H9 (cell line): Measurements from ENCODE around the gene XPA. TPM values are rescaled to one million over a fixed set of nuclear protein-coding genes. Genes with fewer than 3 reads are reported as not detected.

ENCODE experiments used
- DNase-seq: peaks from one replicate; pipeline ENCODE4 v3.0.0-alpha.2; 2017
- H2AFZ ChIP-seq: one replicate; pipeline ENCODE4 v1.6.1; 2013; ENCODE audit warnings: mild to moderate bottlenecking, low read length, control low read depth, moderate library complexity
- H2AK5ac ChIP-seq: 2 replicates; pipeline ENCODE4 v1.6.1; 2013; ENCODE audit warnings: low read length, control low read depth, mixed read lengths; ENCODE audit not compliant: insufficient read length
- H2BK120ac ChIP-seq: one replicate; pipeline ENCODE4 v1.6.1; 2013; ENCODE audit warnings: low read depth, mild to moderate bottlenecking, low read length, control low read depth, inconsistent platforms; ENCODE audit not compliant: poor library complexity, severe bottlenecking
- H2BK12ac ChIP-seq: 2 replicates; pipeline ENCODE4 v1.6.1; 2013; ENCODE audit warnings: low read length, control low read depth, mixed read lengths, low read depth; ENCODE audit not compliant: insufficient read length
- H2BK15ac ChIP-seq: 2 replicates; pipeline ENCODE4 v1.6.1; 2013; ENCODE audit warnings: low read depth, low read length, control low read depth
- H2BK20ac ChIP-seq: one replicate; pipeline ENCODE4 v1.6.1; 2013; ENCODE audit warnings: low read depth, mild to moderate bottlenecking, low read length, control low read depth, inconsistent platforms; ENCODE audit not compliant: poor library complexity, severe bottlenecking
- H2BK5ac ChIP-seq: 2 replicates; pipeline ENCODE4 v1.6.1; 2013; ENCODE audit warnings: low read length, control low read depth, mixed read lengths; ENCODE audit not compliant: insufficient read length
- H3K14ac ChIP-seq: 2 replicates; pipeline ENCODE4 v1.6.1; 2013; ENCODE audit warnings: low read length, control low read depth; ENCODE audit not compliant: insufficient read depth
- H3K18ac ChIP-seq: 2 replicates; pipeline ENCODE4 v1.6.1; 2013; ENCODE audit warnings: low read depth, mild to moderate bottlenecking, mixed read lengths, low read length, control low read depth; ENCODE audit not compliant: insufficient read length
- H3K23ac ChIP-seq: 2 replicates; pipeline ENCODE4 v1.6.1; 2013; ENCODE audit warnings: low read length, control low read depth, mixed read lengths, low read depth; ENCODE audit not compliant: insufficient read length
- H3K23me2 ChIP-seq: 2 replicates; pipeline ENCODE4 v1.6.1; 2013; ENCODE audit warnings: low read depth, mild to moderate bottlenecking, mixed read lengths, low read length, control low read depth; ENCODE audit not compliant: insufficient read length, poor library complexity, severe bottlenecking
- H3K27ac ChIP-seq: 2 replicates; pipeline ENCODE4 v1.5.1; 2013; ENCODE audit warnings: low read length, control low read depth, mixed read lengths, low read depth; ENCODE audit not compliant: insufficient read length
- H3K27me3 ChIP-seq: 2 replicates; pipeline ENCODE4 v1.6.1; 2013; ENCODE audit warnings: low read length, control low read depth, inconsistent platforms; ENCODE audit not compliant: insufficient read depth
- H3K4ac ChIP-seq: 2 replicates; pipeline ENCODE4 v1.6.1; 2013; ENCODE audit warnings: low read depth, mild to moderate bottlenecking, control low read depth, inconsistent platforms, low read length, moderate library complexity
- H3K4me1 ChIP-seq: 2 replicates; pipeline ENCODE4 v1.6.1; 2013; ENCODE audit warnings: low read length, control low read depth, inconsistent platforms; ENCODE audit not compliant: insufficient read depth
- H3K4me2 ChIP-seq: 2 replicates; pipeline ENCODE4 v1.6.1; 2013; ENCODE audit warnings: low read length, control low read depth, mixed read lengths; ENCODE audit not compliant: insufficient read length, insufficient read depth
- H3K56ac ChIP-seq: 2 replicates; pipeline ENCODE4 v1.6.1; 2013; ENCODE audit warnings: low read depth, mild to moderate bottlenecking, mixed read lengths, low read length, control low read depth; ENCODE audit not compliant: insufficient read length
- H3K79me1 ChIP-seq: 2 replicates; pipeline ENCODE4 v1.6.1; 2013; ENCODE audit warnings: low read depth, mild to moderate bottlenecking, moderate library complexity, low read length, control low read depth, inconsistent platforms; ENCODE audit not compliant: insufficient read depth, poor library complexity, severe bottlenecking
- H3K79me2 ChIP-seq: 2 replicates; pipeline ENCODE4 v1.6.1; 2013; ENCODE audit warnings: low read length, control low read depth, inconsistent platforms; ENCODE audit not compliant: insufficient read depth
- H3K9ac ChIP-seq: 2 replicates; pipeline ENCODE4 v1.6.1; 2013; ENCODE audit warnings: low read length, control low read depth, mixed read lengths; ENCODE audit not compliant: insufficient read length; ENCODE audit errors: extremely low read depth
- H3K9me3 ChIP-seq: one replicate; pipeline ENCODE4 v1.6.1; 2013; ENCODE audit warnings: low read depth, low read length, inconsistent platforms; ENCODE audit not compliant: control insufficient read depth
- H3T11ph ChIP-seq: one replicate; pipeline ENCODE4 v1.6.1; 2013; ENCODE audit warnings: mild to moderate bottlenecking, low read length, control low read depth, inconsistent platforms
- H4K20me1 ChIP-seq: one replicate; pipeline ENCODE4 v1.6.1; 2013; ENCODE audit not compliant: control insufficient read depth, insufficient read length, insufficient read depth
- H4K5ac ChIP-seq: 2 replicates; pipeline ENCODE4 v1.6.1; 2013; ENCODE audit warnings: low read depth, mild to moderate bottlenecking, mixed read lengths, low read length, control low read depth; ENCODE audit not compliant: insufficient read length
- H4K8ac ChIP-seq: replicated peaks from 2 replicates; pipeline ENCODE4 v1.6.1; 2013; ENCODE audit warnings: low read length, control low read depth, mixed read lengths, low read depth; ENCODE audit not compliant: insufficient read length
- H4K91ac ChIP-seq: 2 replicates; pipeline ENCODE4 v1.6.1; 2013; ENCODE audit warnings: low read depth, mild to moderate bottlenecking, moderate library complexity, mixed read lengths, low read length, control low read depth; ENCODE audit not compliant: insufficient read length
- H3K27ac Mint-ChIP-seq, 3 experiments: 2 replicates in 2 of 3; 3 replicates in 1 of 3; pipeline ENCODE4 v1.8.0; 2020 to 2021; ENCODE audit warnings: mixed read lengths in 3 of 3, mild to moderate bottlenecking in 1 of 3, moderate library complexity in 1 of 3
- H3K27me3 Mint-ChIP-seq: 2 replicates; pipeline ENCODE4 v1.8.0; 2021; ENCODE audit warnings: low read depth, mild to moderate bottlenecking, moderate library complexity, mixed read lengths
- H3K36me3 Mint-ChIP-seq, 3 experiments: 2 replicates in 2 of 3; 3 replicates in 1 of 3; pipeline ENCODE4 v1.8.0; 2020 to 2021; ENCODE audit warnings: low read depth in 3 of 3, mixed read lengths in 3 of 3; ENCODE audit not compliant: insufficient read depth in 1 of 3
- H3K4me1 Mint-ChIP-seq, 2 experiments: 2 replicates each; pipeline ENCODE4 v1.8.0; 2020; ENCODE audit warnings: mixed read lengths in 2 of 2
- H3K4me3 Mint-ChIP-seq, 2 experiments: 2 replicates in 1 of 2; 3 replicates in 1 of 2; pipeline ENCODE4 v1.8.0; 2020 to 2021; ENCODE audit warnings: mild to moderate bottlenecking in 2 of 2, mixed read lengths in 2 of 2, moderate library complexity in 1 of 2
- H3K9me3 Mint-ChIP-seq, 2 experiments: 2 replicates in 1 of 2; 3 replicates in 1 of 2; pipeline ENCODE4 v1.8.0; 2020; ENCODE audit warnings: mild to moderate bottlenecking in 2 of 2, mixed read lengths in 2 of 2, moderate library complexity in 1 of 2
- WGBS: extraction: QIAGEN DNeasy Blood & Tissue Kit; methylation state at CpG from one replicate; pipeline ENCODE4 v1.1.7; 2013; ENCODE audit warnings: missing lambda C conversion rate, low lambda C conversion rate, mixed read lengths; ENCODE audit not compliant: insufficient read length; ENCODE audit errors: extremely low coverage; 5-methylcytosine and 5-hydroxymethylcytosine counted together
- total RNA-seq: library from RNA; stranded (reverse); gene quantifications from 2 replicates; pipeline ENCODE4 v1.2.1, GENCODE V29; 2021
- TF ChIP-seq, protein P1 (sequence below): fragments of 200-600 bp; sonication (generic); conservative IDR thresholded peaks from 3 replicates; pipeline ENCODE4 v1.8.0; 2021; ENCODE audit warnings: antibody characterized with exemption, mild to moderate bottlenecking

The XPA gene
- total RNA-seq, 1 experiment from 2014 or later = 6.6 TPM

- Mint-ChIP-seq H3K27me3 (peaks cover 32% of the 10 kb centered on the region), H3K4me3 (peak overlapping the region; percentile 81 to 84), H3K4me1 (peaks cover 16 to 20% of the 10 kb centered on the region in 2 experiments), H3K9me3 (no peaks in the 10 kb centered on the region), H3K27ac (no peak overlapping the region), H3K36me3 (peaks cover 0 to 4% (median 0%) of the 10 kb centered on the region in 3 experiments; a peak in 2 of 7 replicates)
- H3K23me2 ChIP-seq = peaks cover 5% of the 10 kb centered on the region
- no peaks in the 10 kb centered on the region for H3K4me1 ChIP-seq
- no peak overlapping the region for H2BK5ac ChIP-seq
- H4K91ac ChIP-seq = no peak overlapping the region
- H3K27ac ChIP-seq = no peak overlapping the region
- no peak overlapping the region for H4K5ac ChIP-seq
- no peak overlapping the region for H3K14ac ChIP-seq
- H2BK120ac ChIP-seq = no peak overlapping the region
- H4K20me1 ChIP-seq = no peaks in the 10 kb centered on the region
- peak overlapping the region; percentile 58 for H3K9ac ChIP-seq
- H3K79me1 ChIP-seq = no peaks in the 10 kb centered on the region
- DNase-seq = no peak
- no peaks in the 10 kb centered on the region for H3K9me3 ChIP-seq
- no CpG with 5 or more reads among the region's 9 CpGs for WGBS
- no peak overlapping the region for H3K23ac ChIP-seq
- no peak overlapping the region for H2AFZ ChIP-seq
- no peaks in the 10 kb centered on the region for H3K79me2 ChIP-seq
- H2BK15ac ChIP-seq = no peak overlapping the region
- no peak overlapping the region for H2BK20ac ChIP-seq
- TF ChIP-seq, protein P1, sequence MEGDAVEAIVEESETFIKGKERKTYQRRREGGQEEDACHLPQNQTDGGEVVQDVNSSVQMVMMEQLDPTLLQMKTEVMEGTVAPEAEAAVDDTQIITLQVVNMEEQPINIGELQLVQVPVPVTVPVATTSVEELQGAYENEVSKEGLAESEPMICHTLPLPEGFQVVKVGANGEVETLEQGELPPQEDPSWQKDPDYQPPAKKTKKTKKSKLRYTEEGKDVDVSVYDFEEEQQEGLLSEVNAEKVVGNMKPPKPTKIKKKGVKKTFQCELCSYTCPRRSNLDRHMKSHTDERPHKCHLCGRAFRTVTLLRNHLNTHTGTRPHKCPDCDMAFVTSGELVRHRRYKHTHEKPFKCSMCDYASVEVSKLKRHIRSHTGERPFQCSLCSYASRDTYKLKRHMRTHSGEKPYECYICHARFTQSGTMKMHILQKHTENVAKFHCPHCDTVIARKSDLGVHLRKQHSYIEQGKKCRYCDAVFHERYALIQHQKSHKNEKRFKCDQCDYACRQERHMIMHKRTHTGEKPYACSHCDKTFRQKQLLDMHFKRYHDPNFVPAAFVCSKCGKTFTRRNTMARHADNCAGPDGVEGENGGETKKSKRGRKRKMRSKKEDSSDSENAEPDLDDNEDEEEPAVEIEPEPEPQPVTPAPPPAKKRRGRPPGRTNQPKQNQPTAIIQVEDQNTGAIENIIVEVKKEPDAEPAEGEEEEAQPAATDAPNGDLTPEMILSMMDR = no peak
- no peak overlapping the region for H2AK5ac ChIP-seq
- no peak overlapping the region for H3T11ph ChIP-seq
- no peak overlapping the region for H3K56ac ChIP-seq
- H3K4ac ChIP-seq = no peak overlapping the region
- no peak overlapping the region for H2BK12ac ChIP-seq
- H3K18ac ChIP-seq = no peak overlapping the region
- peak overlapping the region; percentile 96 for H3K4me2 ChIP-seq
- no peaks in the 10 kb centered on the region; the same call in 1 of the 2 replicates for H3K27me3 ChIP-seq
- no peak overlapping the region for H4K8ac ChIP-seq
These were observed 941 bp downstream of the XPA start for GRCh38 chr9:97695995-97696802.
